NOMO-1 treated with dmso at 0.1 percent for 144 hours (cell line): ENCODE data around the gene KLK7.
"Not testable (repeated sequence)": the region's sequence is repeated elsewhere in the genome, so short reads cannot be mapped to it uniquely, and the experiment has no call there.

Experiments used
- DNase-seq: peaks from one replicate; lab custom pipeline; 2025; ENCODE audit not compliant: unreplicated experiment; lab: John Stamatoyannopoulos, UW

KLK7 gene

GRCh38 chr19:51012661-51013190, 29.0 kb upstream of the KLK7 start:
- DNase-seq: no peak

- DNase-seq: no peak
Observed at GRCh38 chr19:51010066-51010795, 26.5 kb upstream of the KLK7 start.

- DNase-seq: no peak
Observed at GRCh38 chr19:51009061-51009891, 25.6 kb upstream of the KLK7 start.

- DNase-seq: no peak
Observed at GRCh38 chr19:51007488-51007887, 23.8 kb upstream of the KLK7 start.

DNA sequence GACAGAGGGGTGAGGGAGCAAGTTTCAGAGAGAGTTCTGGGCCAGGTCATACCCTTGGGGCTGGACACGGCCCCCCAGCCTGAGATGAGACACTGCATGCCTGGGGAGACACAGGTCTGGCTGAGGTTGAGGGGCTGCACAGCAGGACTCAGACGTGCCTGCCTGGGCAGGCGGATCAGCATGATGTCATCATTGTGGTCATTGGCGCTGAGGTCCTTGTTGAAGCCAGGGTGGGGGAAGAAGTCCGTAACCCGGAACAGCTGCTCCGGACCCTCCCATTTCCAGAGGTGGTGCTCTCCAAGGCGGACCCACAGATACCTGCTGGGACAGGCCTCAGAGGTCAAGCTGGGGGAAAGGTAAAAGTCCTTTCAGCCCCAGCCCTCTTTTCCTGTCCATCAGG, 22.7 kb upstream of the KLK7 start:
- no peak for DNase-seq

DNA sequence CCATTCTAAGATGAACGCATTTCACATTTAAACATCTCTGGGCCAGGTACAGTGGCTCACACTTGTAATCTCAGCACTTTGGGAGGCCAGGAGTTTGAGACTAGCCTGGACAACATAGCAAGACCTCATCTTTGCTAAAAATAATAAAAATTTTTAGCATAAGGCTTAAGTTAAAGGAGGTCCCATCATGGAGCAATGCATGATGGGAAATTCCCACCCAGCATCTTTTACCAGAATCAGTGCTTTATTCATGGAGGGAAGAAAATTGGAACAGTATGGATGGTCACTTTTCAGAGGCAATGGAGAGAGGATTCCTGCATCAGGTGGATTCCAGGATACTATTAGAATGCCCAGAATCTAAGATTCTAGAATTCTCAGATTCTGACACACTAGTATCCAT, 21.5 kb upstream of the KLK7 start:
- no peak for DNase-seq

- no peak for DNase-seq
Observed at GRCh38 chr19:51003316-51003715, 19.6 kb upstream of the KLK7 start.

GRCh38 chr19:51002542-51003311, 19.0 kb upstream of the KLK7 start:
- no peak for DNase-seq

DNA sequence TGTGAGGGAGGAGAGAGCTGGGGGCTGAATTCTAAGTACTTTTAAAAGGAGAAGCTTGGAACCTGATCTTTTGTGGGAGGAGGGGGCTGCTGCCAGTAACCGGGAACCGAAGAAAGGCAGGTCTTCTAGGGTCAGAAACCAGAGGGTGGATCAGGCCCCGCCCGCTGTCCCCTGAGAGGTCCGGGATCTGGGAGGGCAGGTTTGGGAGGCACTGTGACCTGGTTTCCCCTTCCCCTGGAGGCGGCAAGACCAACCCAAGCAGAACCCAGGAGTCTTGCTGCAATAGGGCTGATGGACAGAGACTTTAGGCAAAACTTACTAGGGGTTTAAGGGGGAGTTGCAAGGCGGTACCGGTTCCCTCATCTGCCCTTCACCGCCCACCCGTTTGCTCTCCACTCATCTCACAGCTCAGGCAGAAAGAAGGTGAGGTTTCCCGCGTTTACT, 18.4 kb upstream of the KLK7 start:
- no peak for DNase-seq

DNA sequence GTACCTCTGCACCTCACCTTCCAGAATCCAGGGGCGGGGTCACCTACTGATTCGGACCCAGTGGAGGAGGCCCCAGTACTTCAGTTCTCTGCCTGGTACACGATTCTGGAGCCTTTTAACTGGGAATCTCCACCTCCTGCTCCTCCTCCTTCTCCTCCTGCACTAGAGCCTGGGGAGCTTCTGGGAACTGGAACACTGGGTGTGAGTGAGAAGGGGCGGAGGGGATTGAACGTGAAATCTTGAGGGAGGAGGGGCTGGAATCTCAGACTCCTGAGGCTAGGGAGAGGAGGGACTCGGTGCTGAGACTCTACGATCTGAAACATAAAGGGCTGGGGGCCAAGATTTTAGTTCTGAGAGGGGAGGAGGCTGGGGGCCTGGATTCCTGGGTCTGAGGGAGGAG, 17.8 kb upstream of the KLK7 start, which contains the start of gene KLK8:
KLK8 (minus strand) TSS at position 90 of the 400 bp plus-strand sequence. CDS start 437 bp downstream, outside the sequence.
- no peak for DNase-seq

GRCh38 chr19:51000981-51001380, 17.3 kb upstream of the KLK7 start:
- no peak for DNase-seq

DNA sequence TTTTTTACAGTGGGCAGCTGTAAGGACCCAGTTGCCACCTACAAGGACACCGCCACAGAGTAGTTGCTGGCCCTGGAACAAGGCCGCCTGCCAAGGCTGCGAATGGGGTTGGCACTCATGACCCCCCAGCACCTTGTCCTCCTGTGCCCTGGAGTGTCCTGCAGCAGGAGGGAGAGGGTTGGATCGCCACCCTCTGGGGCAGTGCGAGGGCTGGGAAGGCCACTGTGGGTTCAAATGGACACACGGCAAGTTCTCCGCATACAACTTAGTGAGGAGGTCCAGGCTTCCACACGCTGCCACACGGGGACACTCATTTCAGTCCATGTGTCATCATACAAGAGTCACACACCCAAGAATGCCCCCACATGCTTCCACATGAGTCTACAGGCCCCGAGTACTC, 16.7 kb upstream of the KLK7 start:
- DNase-seq: no peak

DNA sequence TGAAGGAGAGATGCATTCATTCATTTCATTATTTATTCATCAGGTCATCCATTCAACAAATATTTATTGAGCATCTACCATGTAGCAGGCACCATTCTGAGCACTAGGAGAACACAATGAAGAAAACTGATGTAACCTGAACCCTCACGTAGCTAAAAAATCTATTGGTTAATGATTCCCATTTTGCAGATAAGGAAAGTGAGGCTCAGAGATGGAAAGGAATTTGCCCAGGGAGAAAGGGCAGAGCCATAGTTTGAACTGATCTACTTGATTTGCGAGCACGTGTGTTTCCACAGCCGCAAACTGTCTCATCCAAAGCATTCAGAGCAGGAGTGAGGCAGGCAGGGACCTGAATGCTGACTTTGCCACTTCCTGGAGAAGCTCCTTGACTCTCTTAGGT, 15.0 kb upstream of the KLK7 start:
- DNase-seq: no peak

DNA sequence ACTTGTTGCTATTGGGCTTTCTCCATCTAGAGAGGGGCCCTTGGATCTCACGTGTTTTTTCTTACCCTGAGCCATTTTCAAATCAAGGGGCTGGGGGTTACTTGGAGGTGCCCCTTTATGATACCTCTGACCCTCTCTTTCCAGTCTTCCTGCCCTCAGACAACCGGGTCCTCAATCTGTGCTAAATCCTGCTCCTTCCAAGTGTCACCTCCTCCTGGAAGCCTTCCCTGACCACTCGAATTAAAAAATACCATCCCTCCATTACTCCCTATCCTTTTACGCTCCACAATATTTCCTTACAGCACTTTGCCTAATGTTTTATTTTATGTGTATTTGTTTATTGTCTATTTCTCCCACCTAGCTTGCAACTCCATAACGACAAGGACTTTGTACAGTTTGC, 14.3 kb upstream of the KLK7 start:
- no peak for DNase-seq

DNA sequence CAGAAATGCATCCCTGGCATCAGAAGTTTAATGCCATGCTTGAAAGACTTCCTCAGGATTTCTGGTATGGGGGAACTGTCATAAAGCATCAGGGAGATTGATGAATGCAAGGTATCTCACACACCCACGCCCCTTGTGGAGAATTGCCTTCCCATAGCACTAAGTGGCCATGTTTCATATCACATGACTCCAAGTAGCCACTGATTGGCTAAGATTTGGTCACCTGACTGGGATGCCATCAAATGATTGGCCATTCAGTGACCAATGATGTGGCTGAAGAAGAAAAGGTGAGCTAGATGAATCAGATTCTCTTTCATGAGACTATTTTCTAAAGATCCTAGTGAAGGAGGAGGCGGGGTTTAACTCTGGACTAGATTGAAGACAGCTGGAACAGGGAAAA, 10.4 kb upstream of the KLK7 start:
- DNase-seq: no peak

DNA sequence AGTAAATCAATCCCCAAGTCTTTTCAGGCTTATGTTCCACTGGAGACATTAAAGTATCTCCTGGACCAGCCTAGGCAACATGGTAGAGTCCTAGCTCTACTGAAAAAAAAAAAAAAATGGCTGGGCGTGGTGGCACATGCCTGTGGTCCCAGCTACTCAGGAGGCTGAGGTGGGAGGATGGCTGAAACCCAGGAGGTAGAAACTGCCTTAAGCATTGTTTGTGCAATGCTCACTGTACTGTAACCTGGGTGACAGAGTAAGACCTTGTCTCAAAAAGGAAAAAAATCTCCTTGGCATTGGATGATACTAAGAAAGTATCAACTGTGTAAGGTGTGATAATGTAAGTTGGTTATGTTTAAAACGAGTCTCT, 8.9 kb upstream of the KLK7 start:
- DNase-seq: no peak

DNA sequence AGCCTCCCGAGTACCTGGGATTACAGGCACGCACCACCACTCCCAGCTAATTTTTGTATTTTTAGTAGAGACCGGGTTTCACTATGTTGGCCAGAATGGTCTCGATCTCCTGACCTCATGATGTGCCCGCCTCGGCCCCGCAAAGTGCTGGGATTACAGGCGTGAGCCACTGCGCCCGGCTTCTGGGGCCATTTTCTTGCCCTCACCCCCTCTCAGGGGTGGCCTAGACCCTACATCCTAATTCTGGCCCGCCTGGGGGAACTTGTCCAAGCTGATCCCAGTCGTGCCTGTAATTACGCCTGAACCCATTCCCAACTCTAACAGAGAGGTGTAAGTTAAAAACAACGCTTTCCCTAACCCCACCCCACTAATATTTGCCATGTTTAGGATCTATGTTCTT, 699 bp upstream of the KLK7 start:
- not testable (repeated sequence) for DNase-seq

DNA sequence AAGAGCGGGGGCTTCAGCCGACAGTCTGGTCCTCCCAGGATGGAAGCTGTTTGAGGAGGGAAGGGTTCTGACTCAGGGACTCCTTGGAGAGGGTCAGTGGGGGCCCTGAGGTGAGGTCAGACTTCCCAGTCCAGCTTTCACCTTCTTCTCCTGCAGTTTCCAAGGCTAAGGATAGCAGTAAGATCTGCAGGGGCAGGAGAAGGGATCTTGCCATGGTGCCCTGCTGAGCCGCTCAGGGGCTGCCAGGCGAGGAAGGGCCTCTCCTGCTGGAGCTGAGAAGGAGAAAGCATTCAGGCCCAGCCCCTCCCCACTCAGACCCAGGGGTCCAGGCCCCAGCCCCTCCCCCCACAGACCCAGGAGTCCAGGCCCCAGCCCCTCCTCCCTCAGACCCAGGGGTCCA, 1.5 kb downstream of the KLK7 start:
- DNase-seq: no peak

GRCh38 chr19:50981587-50982146, 2.0 kb downstream of the KLK7 start:
- DNase-seq: no peak

DNA sequence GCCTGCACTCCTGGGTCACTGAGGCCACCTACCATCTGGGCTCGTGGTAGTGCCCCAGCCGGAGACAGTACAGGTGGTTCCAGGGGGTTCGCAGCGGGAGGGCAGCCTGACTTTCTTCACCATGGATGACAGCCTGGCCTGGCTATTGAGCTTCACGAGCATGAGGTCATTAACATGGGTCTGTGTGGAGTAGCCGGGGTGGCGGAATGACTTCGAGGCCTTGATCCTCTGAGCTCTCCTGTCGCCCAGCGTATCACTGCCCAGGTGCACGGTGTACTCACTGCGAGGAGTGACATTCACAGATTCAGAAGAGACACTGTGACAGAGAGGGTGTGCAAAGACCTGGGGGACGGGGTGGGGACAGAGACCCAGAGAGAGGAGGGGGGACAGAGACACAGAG, 3.5 kb downstream of the KLK7 start:
- DNase-seq: no peak

GRCh38 chr19:50979758-50980157, 4.0 kb downstream of the KLK7 start:
- no peak for DNase-seq
